ENCODE results near the gene SLC9A8.

GRCh38 chr20:49770634-49771033 lies 42.0 kb upstream of the SLC9A8 start:
- TF ChIP-seq SREBF2 (IDR thresholded peaks at IDR 0.05) (no peak), GATA3 (IDR thresholded peaks at IDR 0.05; ENCODE audit: borderline replicate concordance) (no peak), ESRRA (IDR thresholded peaks at IDR 0.05; ENCODE audit: borderline replicate concordance, low read length) (no peak)
